GM19395 (cell line): ENCODE data around the gene CNTN3.

Source experiments
- ATAC-seq: cut with Tn5 transposase; IDR thresholded peaks from one replicate; pipeline ENCODE4 v1.9.1; 2021; ENCODE audit warnings: mild to moderate bottlenecking, moderate library complexity; ENCODE audit not compliant: unreplicated experiment

CNTN3 gene

DNA sequence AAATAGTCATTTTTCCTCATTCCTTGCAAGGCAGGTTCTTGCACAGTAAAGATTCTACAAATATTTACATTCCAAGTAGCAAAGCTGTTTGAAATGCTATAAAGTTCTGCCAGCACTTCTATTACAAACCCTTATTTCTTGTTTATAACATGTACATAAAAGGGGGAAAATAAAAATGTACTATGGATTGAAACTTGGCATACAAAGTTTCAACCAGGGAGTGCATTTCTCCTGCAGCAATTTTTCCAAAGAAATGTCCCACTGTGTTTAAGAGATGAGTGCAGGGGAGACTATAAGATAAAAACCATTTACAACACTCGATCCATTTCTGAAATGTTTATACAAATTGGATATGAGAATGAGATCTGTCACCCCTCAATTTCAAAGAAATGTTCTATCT, 3.3 kb downstream of the CNTN3 start:
- ATAC-seq = no peak

DNA sequence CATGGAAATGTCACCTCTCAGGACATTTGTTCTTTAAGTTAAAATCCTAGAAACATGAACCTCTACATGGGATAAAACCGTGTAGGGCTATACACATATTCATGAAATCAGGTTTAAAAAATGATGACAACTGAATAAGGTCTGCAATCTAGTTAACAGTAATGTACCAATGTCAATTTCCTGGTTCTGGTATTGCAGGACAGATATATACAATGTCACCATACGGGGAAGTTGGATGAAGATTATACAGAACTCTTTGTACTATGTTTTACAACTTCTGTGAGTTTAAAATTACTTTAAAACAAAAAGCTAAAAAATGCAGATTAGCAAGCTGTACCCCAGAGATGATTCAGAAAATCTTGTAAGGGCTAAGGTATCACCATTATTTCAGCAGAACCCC, 6.7 kb downstream of the CNTN3 start:
- ATAC-seq = no peak

DNA sequence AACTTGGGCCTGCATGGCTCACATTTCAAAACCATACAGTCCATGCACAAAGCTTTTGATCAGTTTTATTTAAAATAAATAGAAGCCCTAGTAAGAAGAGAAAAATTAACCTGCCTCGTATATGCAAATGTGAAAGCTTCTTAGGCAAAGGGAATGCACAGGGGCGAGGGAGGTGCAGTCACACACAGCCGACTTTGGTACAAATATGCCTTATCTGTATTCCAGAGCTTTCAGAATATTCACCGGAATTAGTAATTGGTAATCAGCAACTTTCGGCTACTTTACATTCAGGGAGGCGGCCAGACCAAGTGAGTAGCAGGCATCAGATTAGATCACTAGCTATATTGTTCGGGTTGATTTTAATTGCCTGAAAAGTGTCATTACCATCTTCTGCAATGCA, 7.5 kb downstream of the CNTN3 start:
- ATAC-seq = no peak

DNA sequence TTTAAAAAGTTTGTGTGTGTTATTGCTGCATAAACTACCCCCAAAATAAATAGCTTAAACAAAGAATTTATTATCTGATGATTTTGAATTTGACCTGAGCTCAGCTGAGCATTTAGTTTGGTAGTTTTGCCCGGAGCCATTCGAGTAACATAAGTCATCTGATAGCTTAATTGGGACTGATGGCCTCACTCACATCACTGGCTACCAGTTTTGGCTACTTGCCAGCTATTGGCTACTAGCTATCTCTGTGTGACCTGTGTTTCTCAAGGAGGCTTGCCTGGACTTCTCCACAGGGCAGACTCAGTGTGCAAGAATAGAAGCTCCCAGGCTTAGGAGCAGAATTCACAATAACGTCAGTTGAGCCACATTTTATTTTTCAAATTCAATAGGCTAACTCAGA, 9.0 kb downstream of the CNTN3 start:
- ATAC-seq = no peak

DNA sequence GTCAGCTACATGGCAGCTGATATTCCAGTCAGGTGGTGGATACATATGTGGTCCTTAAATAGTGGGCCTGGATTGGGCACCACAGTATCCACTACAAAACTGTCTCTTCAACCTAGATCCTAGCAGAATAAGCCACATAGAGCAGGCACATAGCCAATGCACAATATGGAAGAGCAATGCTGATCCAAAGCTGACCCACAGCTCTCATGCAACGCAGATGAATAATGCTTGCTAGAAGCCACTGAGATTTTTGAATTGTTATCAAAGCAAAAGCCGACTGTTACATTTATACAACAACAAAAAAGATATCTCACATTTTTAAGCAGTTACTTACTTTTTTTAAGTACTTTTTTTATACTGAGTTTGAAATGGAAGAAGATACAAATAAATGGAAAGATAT, 11.2 kb downstream of the CNTN3 start:
- ATAC-seq = no peak

DNA sequence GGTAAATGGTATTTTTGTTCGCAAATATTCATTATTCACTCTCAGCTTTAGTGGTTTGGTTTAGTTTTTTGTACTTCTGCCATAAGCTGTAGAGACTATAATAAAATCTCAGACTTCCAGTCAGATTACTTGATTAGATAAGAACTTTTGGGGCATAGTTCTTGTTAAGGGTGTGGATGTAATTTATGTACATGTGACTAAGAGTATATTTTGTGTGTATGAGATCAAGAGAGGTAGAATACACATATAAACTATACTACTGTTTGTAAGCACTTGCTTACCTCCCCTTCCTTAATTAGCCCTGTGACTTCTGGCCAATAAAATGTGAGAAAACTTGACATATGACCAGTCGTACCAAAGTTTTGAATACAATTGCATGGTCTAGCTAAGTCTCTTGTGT, 12.0 kb downstream of the CNTN3 start:
- no peak for ATAC-seq

DNA sequence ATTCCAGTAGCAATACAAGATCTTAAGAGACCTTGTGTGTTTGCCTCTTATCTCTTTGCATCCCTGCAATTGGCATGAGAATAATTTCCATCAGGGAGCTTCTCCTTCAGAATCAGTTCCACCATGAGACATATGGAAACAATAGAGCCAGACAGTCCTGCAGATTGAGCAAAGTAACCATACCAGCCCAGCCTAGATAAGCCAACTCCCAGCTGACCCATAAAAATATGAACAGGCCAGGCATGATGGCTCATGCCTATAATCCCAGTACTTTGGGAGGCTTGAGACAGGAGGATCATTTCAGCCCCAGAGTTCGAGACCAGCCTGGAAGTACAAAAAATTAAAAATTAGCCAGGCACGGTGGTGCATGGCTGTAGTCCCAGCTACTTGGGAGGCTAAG, 12.7 kb downstream of the CNTN3 start:
- ATAC-seq = no peak

DNA sequence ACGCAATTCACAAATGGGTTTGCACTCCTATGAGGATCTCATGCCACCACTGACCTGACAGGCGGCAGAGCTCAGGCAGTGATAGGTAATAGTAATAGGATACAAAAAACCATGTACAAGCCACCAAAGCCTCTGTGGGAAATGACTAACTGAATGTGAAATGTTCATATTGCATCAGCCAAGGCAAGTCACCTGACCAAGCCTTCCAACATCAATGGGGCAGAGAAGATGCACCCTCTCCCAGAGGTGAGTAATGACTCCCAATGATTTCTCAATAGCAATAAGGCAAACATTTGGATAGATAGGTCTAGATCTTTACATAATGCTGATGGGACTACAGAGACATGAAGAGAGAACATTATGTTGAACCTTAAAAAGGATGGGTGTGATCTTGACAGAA, 14.9 kb downstream of the CNTN3 start:
- ATAC-seq = no peak

DNA sequence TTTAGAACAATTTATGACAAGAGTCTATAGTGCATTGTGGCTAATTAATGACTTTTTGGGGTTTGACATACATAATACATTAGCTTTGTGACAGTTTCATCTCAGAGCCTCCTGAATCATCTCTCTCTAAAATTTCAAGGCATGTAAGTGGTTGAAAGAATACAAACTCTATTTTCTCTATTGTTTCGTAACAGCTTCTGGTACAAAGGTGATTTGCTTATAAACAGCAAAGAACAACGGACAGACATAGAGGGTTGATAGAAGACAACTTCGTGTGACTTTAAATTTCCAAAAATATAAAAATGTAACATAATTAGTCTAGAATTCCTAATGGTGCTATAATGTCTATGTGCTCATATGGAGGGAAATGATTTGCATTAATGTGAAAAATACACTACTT, 21.3 kb downstream of the CNTN3 start:
- no peak for ATAC-seq

DNA sequence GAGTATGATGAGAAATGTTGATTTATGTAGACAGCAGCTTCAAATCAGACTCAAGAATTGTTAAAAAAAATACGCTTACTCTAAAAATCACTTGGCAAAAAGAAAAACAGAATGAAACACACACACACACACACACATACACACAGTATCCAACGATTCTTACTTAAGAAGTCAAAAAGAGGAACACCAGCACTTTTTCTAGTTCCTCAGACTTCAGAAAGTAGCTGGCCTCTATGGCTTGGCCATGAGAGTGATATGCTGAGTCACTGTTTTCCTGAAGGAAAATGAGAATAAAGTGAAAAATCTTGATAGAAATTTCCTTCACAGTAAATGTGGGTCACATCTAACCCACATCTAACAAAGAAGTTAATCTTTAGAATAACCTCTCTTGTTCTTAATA, 22.1 kb downstream of the CNTN3 start:
- ATAC-seq = no peak

DNA sequence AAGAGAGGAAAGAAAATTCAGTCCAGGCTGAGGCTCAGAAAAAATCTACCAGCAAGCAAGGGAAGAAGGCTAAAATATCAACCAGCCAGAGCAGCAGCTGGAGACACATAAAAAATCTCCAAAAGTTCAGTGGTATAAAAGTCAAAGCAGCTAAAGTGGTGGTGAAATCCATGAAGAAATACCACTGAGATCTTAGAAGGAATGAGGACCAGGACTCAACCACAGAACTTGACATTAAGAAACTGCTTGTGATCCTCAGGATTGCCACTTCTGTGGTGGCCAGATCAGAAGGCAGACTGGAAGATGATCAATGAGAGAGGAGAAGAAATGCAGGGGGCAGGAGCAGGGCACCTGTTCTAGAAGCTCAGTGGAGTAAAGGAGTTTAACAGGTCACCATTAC, 22.5 kb downstream of the CNTN3 start:
- ATAC-seq = no peak

DNA sequence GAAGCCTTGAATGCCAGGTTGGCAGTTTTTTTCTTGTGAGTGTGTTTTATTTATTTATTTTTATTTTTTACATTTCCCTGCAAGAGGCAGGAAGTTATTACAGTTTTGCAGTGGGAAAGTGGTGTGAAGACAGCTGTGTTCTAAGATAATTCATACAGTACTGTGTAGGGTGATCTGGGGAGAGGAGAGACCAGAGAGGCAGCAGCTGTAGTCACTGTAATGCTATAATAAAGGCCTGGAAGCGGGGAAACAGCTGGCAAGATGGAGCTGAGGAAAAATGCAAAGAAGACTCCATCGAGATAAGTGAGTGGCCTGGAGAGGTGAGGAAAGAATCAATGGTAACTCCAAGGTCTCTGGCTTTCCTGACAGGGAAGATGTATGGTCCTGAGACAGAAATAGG, 23.1 kb downstream of the CNTN3 start:
- ATAC-seq = no peak

DNA sequence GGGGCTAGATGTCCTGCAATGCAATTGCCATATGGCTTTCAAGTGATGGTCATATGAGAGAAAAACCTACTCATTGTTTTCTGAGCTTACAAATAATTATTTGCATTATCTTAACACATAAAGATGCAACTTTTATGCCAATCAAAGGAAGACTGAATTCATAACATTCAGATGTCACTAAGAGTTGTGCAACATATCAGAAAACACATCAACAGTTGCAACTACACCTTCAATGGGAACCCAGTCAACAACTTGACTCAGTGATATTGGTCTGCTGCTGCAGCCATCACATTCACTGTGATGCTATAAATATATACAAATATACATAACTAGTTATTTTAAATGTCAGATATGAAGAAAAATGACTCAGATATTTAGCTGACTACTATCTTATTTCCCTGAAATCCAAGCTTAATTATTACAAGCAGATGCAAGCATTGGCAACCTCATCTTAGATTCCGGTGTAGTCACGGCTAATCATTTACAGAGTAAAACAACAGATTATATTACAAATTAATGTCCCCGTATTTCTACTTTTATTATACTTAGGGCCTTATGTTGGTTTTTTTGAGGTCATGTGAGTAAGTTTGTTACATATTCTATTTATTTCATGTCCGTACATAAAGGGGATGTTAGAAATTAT, 23.7 kb downstream of the CNTN3 start:
- no peak for ATAC-seq

DNA sequence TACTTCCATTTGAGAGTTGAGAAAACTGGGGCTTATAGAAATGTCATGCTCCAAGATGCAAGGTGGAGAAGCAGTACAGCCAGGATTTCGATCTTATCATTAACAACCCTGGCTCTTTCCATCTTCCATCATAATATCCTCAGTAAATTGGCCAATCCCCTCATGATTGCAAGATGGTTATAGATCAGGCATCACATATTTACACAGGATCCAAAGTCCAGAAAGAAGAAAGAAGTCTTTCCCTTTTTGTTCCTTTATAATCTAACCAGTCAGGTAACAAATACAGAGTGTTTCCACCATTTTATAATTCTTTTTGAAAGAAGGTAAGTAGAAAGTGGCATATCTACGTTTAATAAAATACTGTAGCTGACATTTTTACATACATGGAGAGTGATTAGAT, 29.7 kb downstream of the CNTN3 start:
- ATAC-seq = no peak

DNA sequence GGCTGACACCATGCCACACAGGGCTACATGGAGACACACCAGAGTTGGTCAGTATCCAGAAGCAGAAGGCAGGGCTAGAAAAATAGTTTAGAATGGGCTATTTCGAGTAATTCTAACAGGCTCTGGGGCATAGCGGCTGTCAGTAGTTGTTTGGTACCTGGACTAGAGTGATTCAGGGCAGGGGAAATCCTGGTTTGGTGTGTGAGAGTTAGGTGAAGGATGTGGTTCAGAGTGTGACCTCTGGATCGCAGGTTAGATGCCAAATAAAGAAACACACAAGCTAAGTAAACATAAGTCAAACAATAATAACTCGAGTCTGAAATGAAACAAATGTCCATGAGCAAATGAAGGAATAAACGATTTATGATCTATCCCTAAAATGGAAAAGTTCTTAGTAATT, 31.5 kb downstream of the CNTN3 start:
- ATAC-seq = no peak

DNA sequence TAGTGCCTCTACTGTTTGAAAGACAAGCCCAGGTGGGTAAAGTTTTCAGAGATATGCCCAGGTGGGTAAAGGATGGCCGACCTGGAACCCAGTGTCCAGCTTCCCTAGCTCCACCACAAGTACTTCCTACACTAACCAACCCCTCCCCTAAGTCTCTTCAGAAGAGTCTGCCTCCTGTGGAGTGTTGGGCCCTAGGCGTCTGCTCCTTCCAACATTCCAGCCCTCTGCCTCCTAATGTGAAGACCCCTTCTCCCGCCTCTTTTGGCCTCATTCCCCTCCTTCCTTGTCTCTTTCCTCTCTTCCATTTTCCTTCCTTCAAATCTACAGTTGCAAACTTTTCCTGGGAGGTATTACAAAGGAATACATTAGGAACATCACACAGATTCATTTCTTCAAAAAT, 38.6 kb downstream of the CNTN3 start:
- no peak for ATAC-seq

DNA sequence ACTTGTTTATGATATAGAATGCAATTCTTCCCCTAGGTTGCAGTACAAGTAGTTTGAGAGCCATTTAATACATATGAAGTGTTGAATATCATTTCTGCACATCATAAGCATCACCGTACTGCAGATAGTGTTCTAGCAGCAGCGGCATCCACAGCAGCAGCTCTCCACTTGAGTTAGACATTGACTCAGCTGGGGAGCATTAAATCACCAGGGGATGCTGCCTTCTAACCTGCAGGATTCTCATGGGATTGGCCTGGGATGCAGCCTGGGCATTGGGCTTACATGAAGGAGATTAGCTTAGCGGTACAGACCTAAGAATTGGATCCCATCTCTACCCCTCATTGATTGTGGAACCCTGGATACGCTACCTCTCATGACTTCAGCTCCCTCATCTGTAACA, 43.3 kb downstream of the CNTN3 start:
- ATAC-seq = no peak
